HepG2 (cell line): ENCODE data around the gene CHRNB2.

Experiments used
- ATF2 ChIP-seq: sonication (generic); formaldehyde crosslinking; IDR thresholded peaks from 2 replicates; pipeline ENCODE4 v1.4.0; 2020; ENCODE audit warnings: missing genetic modification reagents
- CEBPG ChIP-seq: IDR thresholded peaks from 2 replicates; pipeline ENCODE4 v1.6.1; 2016
- CHCHD3 ChIP-seq: sonication (generic); formaldehyde crosslinking; IDR thresholded peaks from 2 replicates; pipeline ENCODE4 v1.8.0; 2022; ENCODE audit warnings: mild to moderate bottlenecking, missing genetic modification reagents, moderate library complexity
- MXI1 ChIP-seq: IDR thresholded peaks from 3 replicates; pipeline ENCODE4 v1.6.1; 2012; ENCODE audit warnings: low read depth, low read length, inconsistent platforms, borderline replicate concordance
- NR3C1 ChIP-seq: sonication (generic); formaldehyde crosslinking; IDR thresholded peaks from 2 replicates; pipeline ENCODE4 v1.4.0; 2020; ENCODE audit warnings: missing genetic modification reagents
- PHB2 ChIP-seq: fragments of 450-650 bp; IDR thresholded peaks from 2 replicates; pipeline ENCODE4 v1.6.1; 2018; ENCODE audit not compliant: partially characterized antibody
- PLRG1 ChIP-seq: fragments of 450-650 bp; conservative IDR thresholded peaks from 2 replicates; pipeline ENCODE4 v1.6.1; 2016
- POLR2AphosphoS5 ChIP-seq: IDR thresholded peaks from 2 replicates; pipeline ENCODE4 v1.6.1; 2012; ENCODE audit warnings: low read depth, low read length
- SMAD3 ChIP-seq: sonication (generic); formaldehyde crosslinking; IDR thresholded peaks from 2 replicates; pipeline ENCODE4 v1.4.0; 2020; ENCODE audit warnings: missing genetic modification reagents
- ZNF24 ChIP-seq: fragments of 450-650 bp; IDR thresholded peaks from 2 replicates; pipeline ENCODE4 v1.6.1; 2017; ENCODE audit warnings: antibody characterized with exemption, mild to moderate bottlenecking
- ZNF589 ChIP-seq: sonication (generic); formaldehyde crosslinking; conservative IDR thresholded peaks from 2 replicates; pipeline ENCODE4 v1.8.0; 2022; ENCODE audit warnings: mild to moderate bottlenecking, moderate library complexity, missing genetic modification reagents

GRCh38 chr1:154603317-154603716 is 35.7 kb downstream of the CHRNB2 start:
- TF ChIP-seq PLRG1 (no peak), POLR2AphosphoS5 (no peak), SMAD3 (no peak), ATF2 (CRISPR knock-in tag) (no peak), MXI1 (no peak), CHCHD3 (CRISPR knock-in tag) (no peak), NR3C1 (CRISPR knock-in tag) (no peak), ZNF589 (CRISPR knock-in tag) (no peak), PHB2 (no peak), CEBPG (CRISPR knock-in tag) (no peak), ZNF24 (no peak)
